NOMO-1 treated with DMSO at 0.1 percent for 48 hours (cell line): ENCODE results near the gene MGLL.
A peak's percentile ranks its signal among the peaks of the same experiment; 100 is the strongest.

Experiments used
- DNase-seq: peaks from one replicate; lab custom pipeline; 2025; ENCODE audit not compliant: unreplicated experiment; lab: John Stamatoyannopoulos, UW

MGLL gene

DNA sequence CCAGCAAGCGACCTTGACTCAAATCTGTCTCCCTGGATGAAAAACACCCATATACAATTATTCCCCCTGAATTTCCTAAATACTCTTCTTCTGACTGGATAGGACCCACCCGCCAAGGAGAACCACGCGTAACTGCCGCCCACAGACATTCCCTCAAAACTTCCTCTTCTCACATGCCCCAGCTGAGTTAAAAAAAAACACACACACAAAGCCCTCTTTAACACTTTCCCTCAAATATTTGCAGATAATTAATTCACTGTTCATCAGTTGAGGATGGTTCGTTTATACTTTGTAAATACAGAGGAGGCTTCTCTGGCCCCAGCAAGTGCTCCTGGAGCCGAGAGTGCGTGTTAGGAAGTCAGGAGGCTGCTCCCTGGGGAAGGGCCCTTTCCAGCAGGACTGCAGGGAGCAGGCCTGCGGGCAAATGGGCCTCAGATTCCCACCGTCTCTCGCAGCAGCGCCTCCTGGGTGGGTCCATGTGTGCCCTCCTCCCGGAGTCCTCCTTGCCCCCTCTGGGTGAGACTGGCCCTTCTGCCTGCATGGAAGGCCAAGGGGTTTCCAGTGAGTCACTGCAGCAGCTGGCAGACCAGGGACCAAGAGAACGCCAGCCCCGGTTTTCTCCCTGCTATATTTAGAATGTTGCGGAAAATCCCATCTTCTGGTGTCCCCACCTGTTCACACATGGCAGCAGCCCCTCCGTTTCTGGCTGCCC lies 46.8 kb downstream of the MGLL start:
- DNase-seq, result peak; percentile 62

- no peak for DNase-seq
Observed at GRCh38 chr3:127774647-127775046, 47.7 kb downstream of the MGLL start.

GRCh38 chr3:127773752-127774395 lies 48.4 kb downstream of the MGLL start:
- no peak for DNase-seq

DNA sequence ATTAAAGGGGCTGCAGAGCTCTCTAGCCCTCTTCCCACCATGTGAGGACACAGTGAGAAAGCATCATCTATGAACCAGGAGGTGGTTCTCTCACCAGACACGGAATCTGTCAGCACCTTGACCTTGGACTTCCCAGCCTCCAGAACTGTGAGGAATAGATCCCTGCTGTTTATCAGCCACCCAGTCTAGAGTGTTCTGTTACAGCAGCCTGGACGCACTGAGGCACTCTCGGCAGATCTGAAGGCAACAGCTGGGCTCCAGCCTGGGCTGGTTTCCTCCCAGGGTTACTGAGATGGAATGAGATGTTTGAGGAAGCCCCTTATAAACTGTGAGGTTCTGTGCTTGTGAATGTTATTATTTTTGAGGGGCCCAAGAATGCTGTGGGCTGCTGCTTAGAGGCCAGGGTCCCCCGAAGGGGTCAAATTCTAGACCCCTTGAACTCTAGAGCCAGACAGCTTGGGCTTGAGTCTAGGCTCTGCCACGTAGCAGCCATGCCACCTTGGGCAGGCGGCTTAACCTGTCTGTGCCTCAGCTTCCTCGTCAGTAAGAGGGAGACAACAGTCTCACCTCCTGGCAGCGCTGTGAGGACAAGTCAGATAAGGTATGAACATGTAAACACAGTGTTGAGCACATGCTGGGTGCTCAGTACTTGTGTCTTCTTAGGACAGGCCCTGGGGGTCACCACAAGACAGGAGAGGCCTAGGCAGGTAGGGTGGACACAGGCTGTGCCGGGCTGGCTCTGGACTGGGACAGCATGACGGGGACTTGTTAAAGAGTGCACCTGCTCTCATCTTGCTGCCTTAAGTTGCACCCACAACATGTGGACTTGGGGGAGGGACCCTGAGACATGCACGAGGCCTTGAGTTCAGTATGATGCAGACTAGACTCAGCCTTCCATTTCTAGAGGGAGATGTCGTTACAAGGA lies 49.2 kb downstream of the MGLL start:
- no peak for DNase-seq

DNA sequence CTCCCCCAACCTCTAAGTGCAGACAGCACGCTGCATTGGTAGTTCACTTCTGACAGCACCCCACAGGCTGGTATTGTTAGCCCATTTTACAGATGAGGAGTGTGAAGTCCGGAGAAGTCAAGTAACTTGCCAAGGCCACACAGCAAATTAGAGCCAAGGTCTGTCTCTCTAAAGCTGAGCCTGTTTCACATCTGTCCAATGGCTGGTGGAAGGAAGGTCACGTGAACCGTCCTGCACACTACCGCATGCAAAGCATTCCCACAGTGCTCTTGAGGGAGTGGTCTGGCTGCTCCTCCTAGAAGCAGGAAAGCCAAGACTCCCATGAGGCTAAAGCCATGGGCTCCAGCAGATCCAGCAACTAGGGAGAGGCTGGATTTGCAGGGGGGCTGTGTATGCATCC lies 50.0 kb downstream of the MGLL start:
- no peak for DNase-seq

GRCh38 chr3:127771746-127772145 lies 50.6 kb downstream of the MGLL start:
- no peak for DNase-seq

- peak; percentile 100 for DNase-seq
Observed at GRCh38 chr3:127770671-127771355, 51.5 kb downstream of the MGLL start.

DNA sequence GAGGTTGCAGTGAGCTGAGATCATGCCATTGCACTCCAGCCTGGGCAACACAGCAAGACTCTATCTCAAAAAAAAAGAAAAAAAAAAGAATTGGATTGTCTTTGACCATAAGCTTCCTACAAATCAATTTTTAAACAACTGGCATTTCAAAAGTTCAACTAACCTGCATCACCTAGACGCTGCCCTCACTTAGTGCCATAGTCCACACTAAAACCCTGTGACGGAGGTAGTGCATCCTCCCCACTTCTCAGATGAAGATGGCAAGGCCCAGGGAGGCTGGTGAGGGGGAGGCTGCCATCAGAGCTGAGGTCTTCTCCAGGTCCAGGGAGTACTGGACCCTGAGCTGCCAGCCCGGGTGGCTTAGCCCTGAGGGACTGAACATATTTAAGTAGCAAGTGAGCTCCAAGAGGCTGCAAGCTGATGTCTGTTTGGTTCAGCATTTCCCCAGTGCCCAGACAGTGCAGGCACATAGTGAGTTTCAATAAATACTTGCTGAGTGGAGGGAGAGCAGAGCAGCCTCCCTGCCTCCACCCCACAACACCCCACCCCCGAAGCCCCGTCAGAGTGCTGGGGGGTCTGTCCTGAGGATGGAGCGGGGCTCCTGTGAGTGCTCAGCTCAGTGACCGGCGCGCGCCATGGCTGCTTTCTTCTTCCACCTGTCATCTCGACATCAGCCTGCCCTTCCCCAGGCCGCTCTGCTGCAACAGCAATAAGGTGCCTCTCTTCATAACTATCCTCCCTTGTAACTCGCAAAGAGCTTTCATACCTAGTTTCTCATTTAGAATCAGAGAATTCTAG lies 52.8 kb downstream of the MGLL start:
- DNase-seq, result no peak

DNA sequence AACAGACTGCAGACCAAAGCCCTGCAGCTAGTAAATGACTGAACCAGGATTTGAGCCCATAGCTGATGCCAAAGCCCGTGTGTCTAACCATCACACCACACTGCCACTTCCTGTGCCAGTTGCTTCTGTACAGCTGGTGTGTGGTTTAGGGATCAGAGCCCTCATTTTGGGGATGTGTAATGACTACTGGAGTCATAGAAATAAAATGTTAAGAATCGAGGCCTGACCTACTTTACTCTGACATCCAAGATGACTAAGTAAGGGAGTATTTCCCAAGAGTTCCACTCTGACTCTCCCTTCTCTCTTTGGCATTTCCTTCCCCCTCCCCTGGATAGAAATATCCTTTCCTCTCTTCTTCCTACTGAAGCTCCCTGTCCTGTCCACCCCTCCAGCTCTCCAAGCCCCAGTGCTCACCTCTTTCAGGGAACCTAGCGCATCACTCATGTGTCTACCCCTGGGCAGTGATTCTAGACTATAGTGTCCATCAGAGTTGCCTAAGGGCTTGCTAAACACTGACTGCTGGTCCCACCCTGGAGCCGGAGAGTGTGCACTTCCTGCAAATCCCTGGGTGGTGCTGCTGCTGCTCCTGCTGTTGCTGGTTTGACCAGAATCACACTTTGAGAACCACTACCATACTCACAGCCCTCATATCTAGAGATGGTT lies 53.8 kb downstream of the MGLL start:
- DNase-seq, result peak; percentile 67

- DNase-seq, result no peak
Observed at GRCh38 chr3:127767126-127767525, 55.2 kb downstream of the MGLL start.

DNA sequence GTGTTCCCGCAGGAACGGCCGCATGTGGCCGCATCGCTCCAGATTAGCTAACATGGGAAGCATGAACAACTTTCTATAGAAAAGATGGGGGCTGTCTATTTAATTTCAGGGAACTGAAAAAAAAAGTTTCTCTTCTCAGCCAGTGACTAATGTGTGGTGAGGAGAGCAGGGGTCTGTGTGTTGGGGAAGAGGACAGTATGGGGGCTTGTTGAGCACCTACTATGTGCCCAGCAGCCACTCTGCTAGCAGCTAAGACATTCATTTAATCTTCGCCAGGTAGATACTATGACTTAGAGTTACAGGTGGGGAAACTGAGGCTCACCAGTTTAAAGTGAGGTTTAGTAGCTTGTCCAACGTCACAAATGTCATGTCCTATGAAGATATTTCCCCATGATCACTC lies 56.6 kb downstream of the MGLL start:
- no peak for DNase-seq

DNA sequence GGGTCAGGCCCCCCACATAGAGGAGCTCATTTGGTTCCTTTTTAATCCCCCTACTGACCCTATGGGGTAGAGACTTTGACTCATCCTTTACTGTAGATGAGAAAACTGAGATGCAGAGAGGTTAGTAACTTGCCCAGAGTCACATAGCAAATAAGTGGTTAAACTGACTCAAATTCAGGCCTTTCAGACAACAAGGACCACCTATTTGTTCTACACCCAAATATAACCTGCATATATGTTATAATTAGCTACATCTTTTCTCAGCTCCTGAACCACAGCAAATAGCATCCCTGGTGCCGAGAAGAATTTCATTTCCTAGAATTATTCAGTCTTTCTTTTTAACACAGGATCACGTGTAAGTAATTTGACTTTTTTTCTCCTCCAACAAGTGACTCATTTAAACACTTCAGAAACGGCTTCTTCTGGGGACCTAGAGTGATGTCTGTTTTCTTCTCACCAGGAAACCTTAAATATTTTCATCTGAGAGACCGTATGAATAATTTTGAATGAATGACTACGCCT lies 57.4 kb downstream of the MGLL start:
- DNase-seq, result no peak

- no peak for DNase-seq
Observed at GRCh38 chr3:127764301-127764700, 58.0 kb downstream of the MGLL start.

DNA sequence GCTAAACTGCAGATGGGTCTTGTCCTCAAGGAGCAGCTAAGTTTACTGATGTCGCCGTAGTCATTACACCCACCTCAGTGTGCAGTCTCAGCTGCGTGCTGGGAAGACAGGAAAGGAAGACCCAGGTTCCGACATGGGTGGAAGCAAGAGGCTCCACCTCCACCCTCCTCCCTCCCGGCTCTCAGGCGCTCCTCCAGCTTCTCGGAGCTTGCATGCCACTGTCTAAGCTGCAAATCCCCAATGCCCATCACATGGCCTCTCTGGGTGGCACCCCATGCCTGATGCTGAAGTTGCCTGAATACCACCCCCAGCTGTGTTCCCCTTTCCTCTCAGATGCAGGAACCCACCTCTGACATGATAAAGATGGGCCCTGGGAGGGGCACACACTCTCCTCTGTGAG lies 58.5 kb downstream of the MGLL start:
- DNase-seq, result no peak

GRCh38 chr3:127763337-127763736 lies 59.0 kb downstream of the MGLL start:
- DNase-seq, result no peak

DNA sequence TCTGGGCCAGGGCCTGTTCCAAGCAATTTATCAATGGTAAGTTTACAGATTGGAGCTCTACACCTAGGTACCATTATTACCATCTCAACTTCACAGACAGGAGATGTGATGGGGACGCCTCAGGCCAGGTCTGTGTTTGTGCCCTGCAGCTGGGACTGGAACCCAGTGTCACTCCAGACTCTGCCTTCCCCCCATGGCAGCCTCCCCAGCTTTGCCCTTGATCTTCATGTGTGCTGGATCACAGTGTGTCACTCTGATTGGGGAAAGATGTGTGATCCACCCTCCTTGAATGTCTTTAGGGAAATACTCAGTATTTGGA lies 59.6 kb downstream of the MGLL start:
- DNase-seq, result no peak

GRCh38 chr3:127762077-127762786 lies 60.1 kb downstream of the MGLL start:
- DNase-seq, result peak; percentile 86

- DNase-seq, result peak; percentile 76
Observed at GRCh38 chr3:127761441-127761801, 60.9 kb downstream of the MGLL start.

DNA sequence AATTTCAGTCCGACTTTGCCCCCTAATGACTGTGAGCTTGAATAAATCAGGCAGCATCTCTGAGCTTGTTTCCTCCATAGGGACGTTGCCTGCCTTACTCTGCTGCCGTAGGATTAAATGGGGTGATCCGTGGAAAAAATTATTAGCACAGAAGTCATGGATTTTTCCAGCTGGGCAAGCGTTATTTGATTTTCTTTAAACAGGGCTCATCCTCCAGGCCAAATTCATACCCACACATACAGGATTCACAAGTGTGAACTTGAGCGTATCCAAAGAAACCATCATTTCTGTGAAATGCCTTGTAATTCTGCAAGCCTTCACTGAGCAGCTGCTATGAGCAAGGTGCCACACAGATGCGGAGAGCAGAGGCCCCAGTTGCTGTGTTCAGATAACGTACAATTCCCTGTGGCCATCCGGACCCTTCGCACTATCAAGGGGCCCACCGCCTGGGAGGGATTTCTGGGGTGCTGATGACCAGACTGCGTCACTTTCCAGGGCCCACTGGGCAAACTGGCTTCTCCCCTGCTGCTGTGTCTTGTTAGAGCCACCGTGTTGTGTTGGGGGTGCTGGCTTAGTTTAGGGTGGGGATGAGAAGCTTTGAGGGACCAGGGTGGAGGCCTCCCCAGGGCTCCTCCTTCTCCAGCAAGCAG lies 61.4 kb downstream of the MGLL start:
- DNase-seq, result no peak
